ENCODE results near the gene DCK. TPM values are rescaled to one million over a fixed set of nuclear protein-coding genes. Genes with fewer than 3 reads are reported as not detected.

DCK gene
- total RNA-seq, 1 donor from 2014 or later = 16.6 TPM

- no peak overlapping the region for H3K4me3 ChIP-seq
- intact Hi-C loops (cut with DNase I) = no loop called here
- H3K36me3 ChIP-seq = no peaks in the 10 kb centered on the region
- H3K9me3 ChIP-seq = no peaks in the 10 kb centered on the region
- DNase-seq = no peak
- H3K27me3 ChIP-seq = no peaks in the 10 kb centered on the region
- no peaks in the 10 kb centered on the region for H3K4me1 ChIP-seq
- no peak overlapping the region for H3K27ac ChIP-seq
- no peak for ATAC-seq
- TF ChIP-seq CTCF (IDR thresholded peaks at IDR 0.05) = no peak
These were observed 81.2 kb downstream of the DCK start for GRCh38 chr4:71074452-71075299.

Other genes starting within 250 kb of the DCK start
- gene GRSF1, start 153.8 kb upstream of the DCK start, total RNA-seq = 55.1 TPM
- gene MOB1B, start 91.3 kb upstream of the DCK start, total RNA-seq = 34.2 TPM

All from upper lobe of right lung (tissue), 1 donor.